HG02885 (cell line): ENCODE data around the gene API5.

Source experiments
- ATAC-seq: cut with Tn5 transposase; IDR thresholded peaks from one replicate; pipeline ENCODE4 v1.9.1; 2021; ENCODE audit warnings: mild to moderate bottlenecking; ENCODE audit not compliant: unreplicated experiment, poor library complexity

API5 gene

GRCh38 chr11:43358801-43359421, 47.1 kb downstream of the API5 start, which contains the start of gene TTC17:
Gene TTC17, plus strand, starts transcription at chr11:43358920. Its CDS starts 35 bp downstream, at chr11:43358955.
- peak; percentile 93 for ATAC-seq

DNA sequence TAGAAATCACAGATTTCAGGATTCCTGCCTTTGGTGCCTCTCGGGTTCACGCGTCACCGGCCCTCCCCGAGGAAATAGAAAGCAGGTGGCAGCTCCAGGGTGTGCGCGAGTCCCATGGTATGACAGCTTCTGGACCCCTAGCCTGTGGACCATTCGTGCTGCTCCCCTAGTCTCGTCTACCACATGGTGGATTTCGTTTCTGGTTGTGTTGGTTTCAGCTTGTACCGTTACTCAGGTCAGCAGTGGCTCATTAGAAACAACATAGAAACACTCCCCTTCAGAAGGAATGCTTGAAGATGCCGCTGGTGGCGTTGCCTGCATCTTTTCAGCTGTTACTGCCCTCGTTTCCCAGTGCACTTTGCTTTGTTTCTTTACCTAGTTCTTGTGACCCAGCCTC, 47.6 kb downstream of the API5 start:
- ATAC-seq: peak; percentile 46

DNA sequence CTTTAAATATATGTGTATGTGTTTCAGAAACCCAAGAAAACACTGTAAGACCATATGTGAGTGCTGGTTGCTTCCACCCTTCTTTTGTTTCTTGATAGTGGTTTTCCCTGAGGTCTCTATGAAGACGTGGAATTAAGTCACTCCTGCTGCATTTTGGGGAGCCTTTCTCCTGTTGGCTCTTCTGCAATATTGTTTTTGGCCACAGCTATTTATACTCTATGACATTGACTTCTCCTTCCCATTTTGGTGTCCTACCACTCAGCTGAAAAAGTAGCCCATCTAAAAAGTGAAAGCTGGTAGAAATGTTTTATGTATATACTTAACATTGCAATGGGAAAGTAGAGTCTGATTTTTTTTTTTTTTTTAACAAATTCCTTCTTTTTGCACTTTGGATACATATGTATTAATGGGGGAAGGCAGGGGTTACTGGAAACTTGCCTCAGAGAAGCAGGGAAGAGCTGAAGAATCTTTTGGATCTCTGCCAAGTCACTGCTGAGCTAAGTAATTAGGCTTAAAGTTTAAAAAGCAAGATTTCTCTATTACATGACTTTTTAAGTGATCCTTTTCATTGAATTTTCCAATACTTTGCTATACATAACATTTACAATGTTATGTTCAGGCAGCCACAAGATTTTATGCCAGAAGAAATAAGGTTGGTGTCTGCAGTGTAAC, 48.7 kb downstream of the API5 start:
- ATAC-seq: no peak

DNA sequence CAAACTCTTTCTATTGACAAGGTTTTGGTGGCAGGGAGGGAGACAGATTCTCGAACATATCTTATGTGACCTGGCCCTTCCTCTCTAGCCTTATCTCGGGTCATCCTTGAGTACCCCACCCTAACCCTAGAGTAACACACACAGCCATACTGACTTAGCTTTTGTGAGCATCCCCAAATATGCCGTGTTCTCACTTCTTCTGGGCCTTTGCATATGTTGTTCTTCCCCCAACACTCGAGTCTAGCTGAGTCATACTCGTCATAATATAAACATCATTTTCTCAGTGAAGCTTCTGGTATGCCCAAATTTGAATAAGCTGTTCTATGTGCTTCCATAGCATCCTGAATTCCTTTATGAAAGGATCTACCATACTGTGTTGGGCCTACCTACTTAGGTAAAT, 54.9 kb downstream of the API5 start:
- ATAC-seq: peak; percentile 73

DNA sequence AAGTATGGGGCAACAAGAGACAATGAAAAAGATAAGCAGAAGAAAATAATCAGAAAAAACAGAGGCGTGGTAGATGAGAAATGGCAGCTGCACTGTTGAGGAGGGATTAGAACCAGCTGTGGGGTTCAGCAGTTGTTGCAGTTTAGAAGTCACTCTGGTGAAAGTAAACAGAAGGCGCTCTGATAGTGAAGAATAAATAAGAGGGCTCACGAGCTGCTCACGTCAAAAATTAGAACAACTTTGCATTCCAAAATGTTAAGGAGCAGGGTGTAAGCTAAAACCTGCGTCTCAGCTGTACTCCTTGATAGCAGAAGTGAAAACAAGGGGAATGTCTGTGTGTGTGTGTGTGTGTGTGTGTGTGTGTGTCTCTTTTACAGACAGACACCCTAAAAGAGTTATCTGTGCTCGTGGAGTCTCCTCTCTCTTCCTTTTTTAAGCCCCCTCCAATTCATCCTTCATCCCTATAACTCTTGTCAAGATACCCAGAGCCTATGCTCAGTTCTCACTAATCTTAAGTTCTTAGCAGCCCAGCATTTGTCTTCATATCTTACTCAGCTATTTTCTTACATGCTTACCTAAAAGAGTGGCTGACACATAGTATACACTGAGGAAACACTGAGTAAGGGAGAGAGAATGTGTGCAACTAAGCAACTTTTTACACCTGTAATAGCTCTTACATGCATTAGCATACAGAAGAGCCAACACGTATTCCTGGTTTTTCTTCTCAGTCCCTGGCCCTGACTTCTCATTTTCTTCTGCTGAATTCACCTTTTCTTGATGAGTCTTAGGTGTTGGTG, 55.8 kb downstream of the API5 start:
- peak; percentile 55 for ATAC-seq

- ATAC-seq: no peak
Observed at GRCh38 chr11:43376065-43376464, 64.3 kb downstream of the API5 start.

DNA sequence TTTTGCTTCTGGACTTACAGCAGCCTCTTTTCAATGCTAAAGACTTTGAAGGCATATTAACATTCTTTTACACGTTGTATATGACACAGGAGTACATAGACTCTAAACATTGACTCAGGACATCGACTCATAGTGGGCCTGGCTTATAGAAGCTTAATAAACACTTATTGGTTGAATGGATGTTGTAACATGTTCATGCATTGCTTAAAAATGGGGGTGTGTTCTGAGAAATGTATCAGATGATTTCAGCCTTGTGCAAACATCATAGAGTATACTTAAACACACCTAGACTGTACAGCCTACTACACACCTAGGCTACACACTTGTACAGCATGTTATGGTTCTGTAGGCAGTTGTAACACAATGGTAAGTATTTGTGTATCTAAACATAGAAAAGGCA, 64.8 kb downstream of the API5 start:
- ATAC-seq: no peak

DNA sequence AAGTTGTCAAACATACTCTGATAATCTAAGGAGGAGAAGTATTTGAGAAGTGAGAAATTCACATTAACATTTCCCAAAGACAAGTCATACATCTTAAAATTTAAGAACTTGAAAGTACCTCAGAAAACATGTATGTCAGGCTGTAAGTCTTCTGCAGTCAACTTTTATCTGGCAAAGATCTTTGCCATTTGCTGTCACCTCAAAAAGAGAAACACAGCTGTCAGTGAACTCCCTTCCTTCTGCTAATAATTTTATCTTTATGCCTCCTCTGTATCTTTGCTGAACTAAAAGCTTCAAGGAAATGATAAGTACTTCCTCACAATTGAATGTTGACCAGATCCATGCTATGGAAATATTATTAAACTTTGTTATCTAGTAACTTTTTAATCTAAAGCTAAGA, 65.6 kb downstream of the API5 start:
- no peak for ATAC-seq

- no peak for ATAC-seq
Observed at GRCh38 chr11:43378897-43379296, 67.1 kb downstream of the API5 start.

GRCh38 chr11:43381802-43382201, 70.0 kb downstream of the API5 start:
- no peak for ATAC-seq

DNA sequence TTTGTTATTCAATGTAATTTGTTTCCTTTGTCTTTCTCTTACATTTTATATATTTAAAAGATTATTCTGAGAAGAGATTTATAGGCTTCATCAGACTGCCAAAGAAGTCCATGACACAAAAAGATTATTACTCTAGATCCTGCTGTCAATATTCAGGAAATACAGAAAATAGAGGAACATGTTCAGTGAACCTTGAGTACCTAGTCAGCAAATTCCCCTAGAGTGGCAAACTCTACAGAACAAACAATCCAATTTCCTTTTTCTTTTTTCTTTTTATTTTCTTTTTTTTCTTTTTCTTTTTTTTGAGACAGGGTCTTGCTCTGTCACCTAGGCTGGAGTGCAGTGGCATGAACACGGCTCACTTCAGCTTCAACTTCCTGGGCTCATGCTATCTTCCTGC, 70.8 kb downstream of the API5 start:
- no peak for ATAC-seq

DNA sequence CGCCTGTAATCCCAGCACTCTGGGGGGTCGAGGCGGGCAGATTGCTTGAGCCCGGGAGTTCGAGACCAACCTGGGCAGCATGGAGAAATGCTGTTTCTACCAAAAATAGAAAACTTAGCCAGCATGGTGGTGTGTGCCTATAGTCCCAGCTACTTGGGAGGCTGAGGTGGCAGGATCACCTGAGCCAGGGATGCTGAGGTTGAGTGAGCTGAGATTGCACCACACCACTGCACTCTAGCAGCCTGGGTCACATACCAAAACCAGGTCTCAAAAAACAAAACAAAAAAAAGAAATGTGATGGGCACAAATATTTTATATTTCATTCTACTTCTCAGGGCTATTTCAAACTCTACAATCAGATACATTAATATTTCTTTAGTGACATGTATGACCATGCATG, 72.6 kb downstream of the API5 start:
- ATAC-seq: no peak

DNA sequence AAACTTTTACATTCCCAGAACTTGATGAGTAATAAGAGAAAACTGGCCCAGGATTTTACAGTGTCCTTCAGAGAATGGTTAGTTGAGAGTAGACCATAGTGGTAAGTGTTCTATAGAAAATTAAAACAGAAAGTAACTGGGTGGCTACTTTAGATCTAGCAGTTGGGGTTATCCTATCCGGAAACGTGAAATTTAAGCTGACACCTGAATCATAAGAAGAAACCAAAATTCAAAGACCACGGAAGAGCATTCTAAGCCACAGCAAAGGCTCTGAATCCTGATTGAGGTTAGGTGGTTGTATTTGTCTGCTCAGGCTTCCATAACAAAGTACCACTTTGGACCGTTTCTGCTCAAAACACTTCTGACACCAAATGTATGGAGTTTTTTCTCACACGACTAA, 80.9 kb downstream of the API5 start:
- peak; percentile 69 for ATAC-seq

DNA sequence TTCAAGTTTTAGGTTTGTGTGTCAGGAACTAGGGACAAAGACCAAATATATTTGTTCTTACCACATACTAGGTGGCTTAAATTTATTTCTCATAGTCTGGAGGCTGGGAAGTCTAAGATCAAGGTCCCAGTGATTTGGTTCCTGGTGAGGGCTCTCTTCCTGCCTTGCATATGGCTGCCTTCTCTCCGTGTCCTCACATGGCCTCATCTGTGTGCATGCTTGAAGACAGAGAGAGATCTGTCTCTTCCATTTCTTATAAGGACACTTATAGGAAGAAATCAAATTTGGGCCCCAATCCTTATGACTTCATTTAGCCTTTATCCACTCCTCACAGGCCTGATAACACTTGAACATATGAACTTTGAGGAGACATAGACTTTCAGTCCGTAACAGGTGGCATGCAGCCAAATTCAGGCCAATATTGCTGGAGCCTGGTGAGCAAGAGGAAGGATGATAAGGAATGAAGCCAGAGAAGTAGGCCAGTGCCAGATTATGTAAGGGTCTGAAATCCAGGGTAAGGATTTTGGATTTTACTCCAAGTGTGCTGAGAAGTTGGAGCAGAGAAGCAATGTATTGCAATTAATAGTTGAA, 82.1 kb downstream of the API5 start:
- no peak for ATAC-seq
